Neural progenitor cell (in vitro differentiated cells): ENCODE data around the gene FOXK2. TPM values are rescaled to one million over a fixed set of nuclear protein-coding genes. Genes with fewer than 3 reads are reported as not detected.

Experiments used
- DNase-seq: peaks from one replicate; pipeline ENCODE4 v3.0.0-alpha.2; 2016; ENCODE audit warnings: low spot score
- H2AFZ ChIP-seq: fragments of 200-600 bp; sonication (generic); replicated peaks from 2 replicates; pipeline ENCODE4 v1.6.1; 2016; ENCODE audit warnings: antibody characterized with exemption
- H3F3A ChIP-seq: fragments of 200-600 bp; sonication (generic); 2 replicates; pipeline ENCODE4 v1.6.1; 2016; ENCODE audit warnings: antibody characterized with exemption, low read depth
- H3K27ac ChIP-seq: fragments of 200-600 bp; sonication (generic); 2 replicates; pipeline ENCODE4 v1.5.1; 2016; ENCODE audit warnings: mild to moderate bottlenecking
- H3K27me3 ChIP-seq: fragments of 200-600 bp; sonication (generic); 2 replicates; pipeline ENCODE4 v1.6.1; 2016; ENCODE audit warnings: mild to moderate bottlenecking, moderate library complexity
- H3K36me3 ChIP-seq: fragments of 200-600 bp; sonication (generic); 2 replicates; pipeline ENCODE4 v1.5.1; 2016
- H3K4me1 ChIP-seq: fragments of 200-600 bp; sonication (generic); 2 replicates; pipeline ENCODE4 v1.6.1; 2016; ENCODE audit warnings: mixed run types
- H3K4me2 ChIP-seq: fragments of 200-600 bp; sonication (generic); 2 replicates; pipeline ENCODE4 v1.6.1; 2016
- H3K4me3 ChIP-seq: fragments of 200-600 bp; sonication (generic); 2 replicates; pipeline ENCODE4 v1.5.1; 2016
- H3K79me2 ChIP-seq: fragments of 200-600 bp; sonication (generic); 2 replicates; pipeline ENCODE4 v1.6.1; 2016; ENCODE audit warnings: low read depth
- H3K9ac ChIP-seq: fragments of 200-600 bp; sonication (generic); 2 replicates; pipeline ENCODE4 v1.6.1; 2016
- H3K9me3 ChIP-seq: fragments of 200-600 bp; sonication (generic); 2 replicates; pipeline ENCODE4 v1.5.1; 2016; ENCODE audit warnings: low read depth
- H4K20me1 ChIP-seq: fragments of 200-600 bp; sonication (generic); 2 replicates; pipeline ENCODE4 v1.6.1; 2016; ENCODE audit warnings: low read depth
- H3K27ac Mint-ChIP-seq: 3 replicates; pipeline ENCODE4 v1.8.0; 2021; ENCODE audit warnings: mixed read lengths
- H3K27me3 Mint-ChIP-seq: 2 replicates; pipeline ENCODE4 v1.8.0; 2022; ENCODE audit warnings: low read depth, mild to moderate bottlenecking, inconsistent platforms, moderate library complexity, mixed read lengths; ENCODE audit not compliant: insufficient read depth
- H3K36me3 Mint-ChIP-seq: 3 replicates; pipeline ENCODE4 v1.8.0; 2021; ENCODE audit warnings: mixed read lengths
- H3K4me1 Mint-ChIP-seq: 3 replicates; pipeline ENCODE4 v1.8.0; 2021; ENCODE audit warnings: mixed read lengths
- H3K4me3 Mint-ChIP-seq: 3 replicates; pipeline ENCODE4 v1.8.0; 2021; ENCODE audit warnings: mild to moderate bottlenecking, moderate library complexity, mixed read lengths
- H3K9me3 Mint-ChIP-seq: 3 replicates; pipeline ENCODE4 v1.8.0; 2020; ENCODE audit warnings: mixed read lengths
- CTCF ChIP-seq: fragments of 200-600 bp; sonication (generic); IDR thresholded peaks from 2 replicates; pipeline ENCODE4 v1.5.1; 2017; ENCODE audit warnings: antibody characterized with exemption, mild to moderate bottlenecking
- EZH2 ChIP-seq: fragments of 200-600 bp; sonication (generic); IDR thresholded peaks from 2 replicates; pipeline ENCODE4 v1.6.1; 2017; ENCODE audit warnings: antibody characterized with exemption, mild to moderate bottlenecking, moderate library complexity
- EZH2phosphoT487 ChIP-seq: fragments of 200-600 bp; sonication (generic); IDR thresholded peaks from 2 replicates; pipeline ENCODE4 v1.6.1; 2017; ENCODE audit warnings: antibody characterized with exemption
- total RNA-seq: library from RNA; depleted of rRNA; stranded (reverse); fragments of >200 nt; gene quantifications from 2 replicates; pipeline ENCODE4 v1.2.3, GENCODE V29; 2015; ENCODE audit warnings: low replicate concordance

The FOXK2 gene
- total RNA-seq, 1 donor from 2014 or later = 28.1 TPM

- no peak overlapping the region for H3K9ac ChIP-seq
Observed at GRCh38 chr17:82603981-82604448, 84.5 kb downstream of the FOXK2 start.

GRCh38 chr17:82604532-82604931 is 85.0 kb downstream of the FOXK2 start:
- peaks cover 59% of the 10 kb centered on the region for H3K36me3 Mint-ChIP-seq
- Histone ChIP-seq H3K27me3 (no peaks in the 10 kb centered on the region), H2AFZ (no peak overlapping the region), H3F3A (peaks cover 18% of the 10 kb centered on the region), H3K4me2 (no peak overlapping the region), H3K36me3 (peaks cover 5% of the 10 kb centered on the region), H3K9ac (no peak overlapping the region), H3K79me2 (no peaks in the 10 kb centered on the region), H3K9me3 (no peaks in the 10 kb centered on the region), H3K4me3 (no peak overlapping the region), H3K4me1 (no peaks in the 10 kb centered on the region), H4K20me1 (peaks cover 12% of the 10 kb centered on the region), H3K27ac (no peak overlapping the region)
- H3K9me3 Mint-ChIP-seq = peaks cover 4% of the 10 kb centered on the region
- H3K27ac Mint-ChIP-seq = no peak overlapping the region
- TF ChIP-seq EZH2phosphoT487 = no peak
- TF ChIP-seq CTCF = no peak
- TF ChIP-seq EZH2 = no peak
- DNase-seq = no peak
- peaks cover 15% of the 10 kb centered on the region for H3K4me1 Mint-ChIP-seq
- peaks cover 6% of the 10 kb centered on the region for H3K27me3 Mint-ChIP-seq
- H3K4me3 Mint-ChIP-seq = no peak overlapping the region

More at GRCh38 chr17:82603981-82604448, 84.5 kb downstream of the FOXK2 start:
- no peak for DNase-seq
- Histone ChIP-seq H3K27me3 (no peaks in the 10 kb centered on the region), H3K36me3 (peaks cover 5% of the 10 kb centered on the region), H3K4me2 (no peak overlapping the region), H3K4me3 (no peak overlapping the region), H3K9me3 (no peaks in the 10 kb centered on the region), H2AFZ (no peak overlapping the region), H3K79me2 (no peaks in the 10 kb centered on the region), H3K27ac (no peak overlapping the region), H3F3A (peaks cover 18% of the 10 kb centered on the region), H4K20me1 (peaks cover 12% of the 10 kb centered on the region), H3K4me1 (no peaks in the 10 kb centered on the region)
- Mint-ChIP-seq H3K4me3 (no peak overlapping the region), H3K9me3 (peaks cover 3% of the 10 kb centered on the region), H3K27me3 (peaks cover 6% of the 10 kb centered on the region), H3K4me1 (peaks cover 15% of the 10 kb centered on the region), H3K36me3 (peaks cover 58% of the 10 kb centered on the region), H3K27ac (peak overlapping the region; percentile 25)
- TF ChIP-seq EZH2phosphoT487 = no peak
- TF ChIP-seq CTCF = no peak
- TF ChIP-seq EZH2 = no peak

- Histone ChIP-seq H3K4me1 (no peaks in the 10 kb centered on the region), H4K20me1 (peaks cover 4% of the 10 kb centered on the region), H3K79me2 (no peaks in the 10 kb centered on the region), H3K9me3 (no peaks in the 10 kb centered on the region), H3K27ac (peak overlapping the region; percentile 46), H3F3A (peaks cover 25% of the 10 kb centered on the region), H3K4me2 (no peak overlapping the region), H3K4me3 (no peak overlapping the region), H3K9ac (no peak overlapping the region), H2AFZ (no peak overlapping the region), H3K27me3 (no peaks in the 10 kb centered on the region), H3K36me3 (peaks cover 5% of the 10 kb centered on the region)
- no peak overlapping the region for H3K4me3 Mint-ChIP-seq
- DNase-seq = no peak
- no peak overlapping the region for H3K27ac Mint-ChIP-seq
- H3K27me3 Mint-ChIP-seq = peaks cover 12% of the 10 kb centered on the region
- TF ChIP-seq CTCF (no peak), EZH2 (no peak)
- H3K9me3 Mint-ChIP-seq = peaks cover 7% of the 10 kb centered on the region
- H3K36me3 Mint-ChIP-seq = peaks cover 62% of the 10 kb centered on the region
- H3K4me1 Mint-ChIP-seq = peaks cover 15% of the 10 kb centered on the region
Observed at GRCh38 chr17:82605939-82606600, 86.5 kb downstream of the FOXK2 start.
